WTC11 (cell line): Measurements from ENCODE around the gene FCRL6. TPM values are rescaled to one million over a fixed set of nuclear protein-coding genes. Genes with fewer than 3 reads are reported as not detected.

Source experiments
- ATAC-seq: fragments of 200-7000 bp; cut with Tn5 transposase; 2 replicates; pipeline ENCODE4 v1.10.0; 2021; ENCODE audit warnings: mild to moderate bottlenecking, moderate library complexity
- CTCF ChIA-PET: fragments of 300-600 bp; sonication (Branson Sonifier 250); formaldehyde crosslinking; loops from one replicate; lab custom pipeline; 2021; ENCODE audit warnings: antibody characterized with exemption; lab: Charles Lee
- POLR2A ChIA-PET: fragments of 350-600 bp; sonication (Branson Sonifier 250); formaldehyde crosslinking; loops from one replicate; lab custom pipeline; 2021; ENCODE audit warnings: antibody characterized with exemption; lab: Charles Lee
- DNase-seq: peaks from one replicate; pipeline ENCODE4 v3.0.0; 2021; ENCODE audit warnings: low spot score
- H3K27ac Mint-ChIP-seq: 2 replicates; pipeline ENCODE4 v1.8.0; 2021; ENCODE audit warnings: mixed read lengths
- H3K27me3 Mint-ChIP-seq: 2 replicates; pipeline ENCODE4 v1.8.0; 2021; ENCODE audit warnings: low read depth, mild to moderate bottlenecking, moderate library complexity, mixed read lengths
- H3K36me3 Mint-ChIP-seq: 2 replicates; pipeline ENCODE4 v1.8.0; 2021; ENCODE audit warnings: mixed read lengths
- H3K4me1 Mint-ChIP-seq: 2 replicates; pipeline ENCODE4 v1.8.0; 2022; ENCODE audit warnings: mixed read lengths
- H3K4me3 Mint-ChIP-seq: 2 replicates; pipeline ENCODE4 v1.8.0; 2021; ENCODE audit warnings: mild to moderate bottlenecking, moderate library complexity, mixed read lengths
- H3K9me3 Mint-ChIP-seq: 2 replicates; pipeline ENCODE4 v1.8.0; 2021; ENCODE audit warnings: mixed read lengths
- CBFB ChIP-seq: sonication (generic); formaldehyde crosslinking; IDR thresholded peaks from 2 replicates; pipeline ENCODE4 v1.8.1; 2022; ENCODE audit warnings: mild to moderate bottlenecking, low read depth, missing genetic modification reagents
- KAT7 ChIP-seq: sonication (generic); formaldehyde crosslinking; IDR thresholded peaks from 2 replicates; pipeline ENCODE4 v1.8.1; 2023; ENCODE audit warnings: missing genetic modification reagents, mild to moderate bottlenecking, borderline replicate concordance
- NFYB ChIP-seq: sonication (generic); formaldehyde crosslinking; conservative IDR thresholded peaks from 2 replicates; pipeline ENCODE4 v1.8.0; 2022; ENCODE audit warnings: low read depth, missing genetic modification reagents
- NR1H2 ChIP-seq: sonication (generic); formaldehyde crosslinking; IDR thresholded peaks from 2 replicates; pipeline ENCODE4 v1.9.0; 2021; ENCODE audit warnings: mild to moderate bottlenecking, moderate library complexity, missing genetic modification reagents
- SP1 ChIP-seq: sonication (generic); formaldehyde crosslinking; conservative IDR thresholded peaks from 2 replicates; pipeline ENCODE4 v1.8.1; 2022; ENCODE audit warnings: missing genetic modification reagents
- TEAD1 ChIP-seq: sonication (generic); formaldehyde crosslinking; IDR thresholded peaks from 2 replicates; pipeline ENCODE4 v1.8.0; 2022; ENCODE audit warnings: mild to moderate bottlenecking, missing genetic modification reagents
- total RNA-seq: library from RNA; stranded (reverse); gene quantifications from 3 replicates; pipeline ENCODE4 v1.2.3, GENCODE V29; 2021
- TF ChIP-seq, protein P1 (sequence below): sonication (generic); formaldehyde crosslinking; IDR thresholded peaks from 2 replicates; pipeline ENCODE4 v1.8.0; 2023; ENCODE audit warnings: missing genetic modification reagents, mild to moderate bottlenecking, borderline replicate concordance
- TF ChIP-seq, protein P2 (sequence below): sonication (generic); formaldehyde crosslinking; IDR thresholded peaks from 2 replicates; pipeline ENCODE4 v1.8.0; 2022; ENCODE audit warnings: mild to moderate bottlenecking, missing genetic modification reagents
- TF ChIP-seq, protein P3 (sequence below): sonication (generic); formaldehyde crosslinking; IDR thresholded peaks from 2 replicates; pipeline ENCODE4 v1.8.0; 2022; ENCODE audit warnings: mild to moderate bottlenecking, missing genetic modification reagents
- TF ChIP-seq, protein P4 (sequence below): sonication (generic); formaldehyde crosslinking; IDR thresholded peaks from 2 replicates; pipeline ENCODE4 v1.8.1; 2022; ENCODE audit warnings: mild to moderate bottlenecking, missing genetic modification reagents, moderate library complexity, borderline replicate concordance
- TF ChIP-seq, protein P5 (sequence below): sonication (generic); formaldehyde crosslinking; IDR thresholded peaks from 2 replicates; pipeline ENCODE4 v1.8.1; 2022; ENCODE audit warnings: mild to moderate bottlenecking, moderate library complexity, missing genetic modification reagents

FCRL6 gene
- total RNA-seq, 1 experiment from 2014 or later: not detected

DNA sequence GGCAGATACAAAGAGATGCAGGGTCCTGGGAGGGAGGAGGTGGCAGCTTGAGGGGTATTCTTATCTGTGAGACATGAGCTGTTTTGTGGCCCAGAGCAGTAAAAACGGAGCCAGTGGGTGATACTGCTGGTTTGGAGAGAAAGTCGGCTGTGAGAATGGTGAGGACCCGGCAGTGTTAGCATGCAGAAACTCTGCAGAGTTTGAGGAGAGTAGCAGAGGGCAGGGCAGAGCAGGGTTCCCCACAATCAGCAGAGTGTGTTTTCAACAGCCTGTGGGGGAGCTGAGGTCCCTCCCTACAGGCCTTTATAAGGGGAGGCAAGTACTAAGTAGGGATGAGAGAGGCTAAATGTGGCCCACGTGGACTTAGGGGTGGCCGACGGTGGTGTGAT, 24.9 kb downstream of the FCRL6 start:
- Mint-ChIP-seq H3K4me3 (no peak overlapping the region), H3K27me3 (peaks cover 17% of the 10 kb centered on the region), H3K27ac (no peak overlapping the region), H3K4me1 (peaks cover 12% of the 10 kb centered on the region), H3K36me3 (no peaks in the 10 kb centered on the region), H3K9me3 (no peaks in the 10 kb centered on the region)
- no peak for ATAC-seq
- POLR2A ChIA-PET: no interaction called here
- CTCF ChIA-PET: interaction anchor here (1.1 to 1.8 kb wide), 4 partner anchors 28 to 180 kb away, joined by 4 to 10 read pairs (median 6); no protein-coding TSS in a partner anchor
- TF ChIP-seq, protein P1, sequence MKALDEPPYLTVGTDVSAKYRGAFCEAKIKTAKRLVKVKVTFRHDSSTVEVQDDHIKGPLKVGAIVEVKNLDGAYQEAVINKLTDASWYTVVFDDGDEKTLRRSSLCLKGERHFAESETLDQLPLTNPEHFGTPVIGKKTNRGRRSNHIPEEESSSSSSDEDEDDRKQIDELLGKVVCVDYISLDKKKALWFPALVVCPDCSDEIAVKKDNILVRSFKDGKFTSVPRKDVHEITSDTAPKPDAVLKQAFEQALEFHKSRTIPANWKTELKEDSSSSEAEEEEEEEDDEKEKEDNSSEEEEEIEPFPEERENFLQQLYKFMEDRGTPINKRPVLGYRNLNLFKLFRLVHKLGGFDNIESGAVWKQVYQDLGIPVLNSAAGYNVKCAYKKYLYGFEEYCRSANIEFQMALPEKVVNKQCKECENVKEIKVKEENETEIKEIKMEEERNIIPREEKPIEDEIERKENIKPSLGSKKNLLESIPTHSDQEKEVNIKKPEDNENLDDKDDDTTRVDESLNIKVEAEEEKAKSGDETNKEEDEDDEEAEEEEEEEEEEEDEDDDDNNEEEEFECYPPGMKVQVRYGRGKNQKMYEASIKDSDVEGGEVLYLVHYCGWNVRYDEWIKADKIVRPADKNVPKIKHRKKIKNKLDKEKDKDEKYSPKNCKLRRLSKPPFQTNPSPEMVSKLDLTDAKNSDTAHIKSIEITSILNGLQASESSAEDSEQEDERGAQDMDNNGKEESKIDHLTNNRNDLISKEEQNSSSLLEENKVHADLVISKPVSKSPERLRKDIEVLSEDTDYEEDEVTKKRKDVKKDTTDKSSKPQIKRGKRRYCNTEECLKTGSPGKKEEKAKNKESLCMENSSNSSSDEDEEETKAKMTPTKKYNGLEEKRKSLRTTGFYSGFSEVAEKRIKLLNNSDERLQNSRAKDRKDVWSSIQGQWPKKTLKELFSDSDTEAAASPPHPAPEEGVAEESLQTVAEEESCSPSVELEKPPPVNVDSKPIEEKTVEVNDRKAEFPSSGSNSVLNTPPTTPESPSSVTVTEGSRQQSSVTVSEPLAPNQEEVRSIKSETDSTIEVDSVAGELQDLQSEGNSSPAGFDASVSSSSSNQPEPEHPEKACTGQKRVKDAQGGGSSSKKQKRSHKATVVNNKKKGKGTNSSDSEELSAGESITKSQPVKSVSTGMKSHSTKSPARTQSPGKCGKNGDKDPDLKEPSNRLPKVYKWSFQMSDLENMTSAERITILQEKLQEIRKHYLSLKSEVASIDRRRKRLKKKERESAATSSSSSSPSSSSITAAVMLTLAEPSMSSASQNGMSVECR (CRISPR knock-in tag): no peak
- no peak for DNase-seq

DNA sequence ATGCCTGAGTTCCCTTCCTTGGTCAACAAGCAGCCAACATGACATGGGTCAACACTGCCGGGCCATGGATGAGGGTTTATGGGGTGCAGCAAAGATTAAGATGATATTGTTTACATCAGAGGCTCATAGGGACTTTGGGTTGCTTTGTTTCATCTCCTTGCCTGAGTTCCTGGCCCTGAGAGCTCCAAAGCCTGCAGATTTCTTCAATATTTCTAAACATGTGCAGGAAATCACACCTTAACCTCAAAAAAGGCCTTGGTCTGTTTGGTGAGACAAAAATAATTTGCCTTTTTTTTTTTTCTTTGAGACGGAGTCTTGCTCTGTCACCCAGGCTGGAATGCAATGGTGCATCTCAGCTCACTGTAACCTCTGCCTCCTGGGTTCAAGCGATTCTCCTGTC, 25.4 kb downstream of the FCRL6 start:
- H3K27ac Mint-ChIP-seq: no peak overlapping the region
- no peaks in the 10 kb centered on the region for H3K9me3 Mint-ChIP-seq
- peaks cover 12% of the 10 kb centered on the region for H3K4me1 Mint-ChIP-seq
- DNase-seq (no peak), ATAC-seq (no peak)
- ChIA-PET CTCF (interaction anchor here (1.2 to 1.8 kb wide), 3 partner anchors 29 to 180 kb away, joined by 4 to 10 read pairs (median 7); no protein-coding TSS in a partner anchor), POLR2A (no interaction called here)
- H3K4me3 Mint-ChIP-seq: no peak overlapping the region
- TF ChIP-seq, protein P2, sequence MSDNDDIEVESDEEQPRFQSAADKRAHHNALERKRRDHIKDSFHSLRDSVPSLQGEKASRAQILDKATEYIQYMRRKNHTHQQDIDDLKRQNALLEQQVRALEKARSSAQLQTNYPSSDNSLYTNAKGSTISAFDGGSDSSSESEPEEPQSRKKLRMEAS (CRISPR knock-in tag): no peak
- TF ChIP-seq SP1 (no peak), TEAD1 (CRISPR knock-in tag) (no peak), CBFB (CRISPR knock-in tag) (no peak), KAT7 (no peak)
- H3K36me3 Mint-ChIP-seq: no peaks in the 10 kb centered on the region
- peaks cover 19% of the 10 kb centered on the region for H3K27me3 Mint-ChIP-seq

DNA sequence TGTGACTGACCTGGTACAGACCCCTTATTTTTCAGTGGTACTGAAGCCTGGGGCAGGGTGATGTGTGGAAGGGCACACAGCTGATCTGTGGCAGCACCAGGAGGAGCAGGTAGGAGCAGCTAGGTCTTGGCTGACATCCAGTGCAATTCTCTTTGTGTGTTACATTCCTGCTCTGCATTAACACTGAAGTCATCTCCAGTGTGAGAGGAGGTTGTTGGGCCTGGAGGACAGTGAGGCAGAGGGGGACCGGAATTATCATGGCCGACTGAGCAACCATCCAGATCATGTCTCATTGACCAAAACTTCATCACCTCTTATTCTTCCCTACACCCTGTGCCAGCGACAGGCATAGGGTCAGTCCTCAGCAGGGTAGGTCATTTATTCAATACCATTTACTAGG, 26.0 kb downstream of the FCRL6 start:
- no peaks in the 10 kb centered on the region for H3K36me3 Mint-ChIP-seq
- H3K27ac Mint-ChIP-seq: no peak overlapping the region
- peaks cover 16% of the 10 kb centered on the region for H3K27me3 Mint-ChIP-seq
- TF ChIP-seq, protein P3, sequence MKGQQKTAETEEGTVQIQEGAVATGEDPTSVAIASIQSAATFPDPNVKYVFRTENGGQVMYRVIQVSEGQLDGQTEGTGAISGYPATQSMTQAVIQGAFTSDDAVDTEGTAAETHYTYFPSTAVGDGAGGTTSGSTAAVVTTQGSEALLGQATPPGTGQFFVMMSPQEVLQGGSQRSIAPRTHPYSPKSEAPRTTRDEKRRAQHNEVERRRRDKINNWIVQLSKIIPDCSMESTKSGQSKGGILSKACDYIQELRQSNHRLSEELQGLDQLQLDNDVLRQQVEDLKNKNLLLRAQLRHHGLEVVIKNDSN (CRISPR knock-in tag): no peak
- TF ChIP-seq NFYB (CRISPR knock-in tag) (no peak), NR1H2 (CRISPR knock-in tag) (no peak)
- TF ChIP-seq, protein P4, sequence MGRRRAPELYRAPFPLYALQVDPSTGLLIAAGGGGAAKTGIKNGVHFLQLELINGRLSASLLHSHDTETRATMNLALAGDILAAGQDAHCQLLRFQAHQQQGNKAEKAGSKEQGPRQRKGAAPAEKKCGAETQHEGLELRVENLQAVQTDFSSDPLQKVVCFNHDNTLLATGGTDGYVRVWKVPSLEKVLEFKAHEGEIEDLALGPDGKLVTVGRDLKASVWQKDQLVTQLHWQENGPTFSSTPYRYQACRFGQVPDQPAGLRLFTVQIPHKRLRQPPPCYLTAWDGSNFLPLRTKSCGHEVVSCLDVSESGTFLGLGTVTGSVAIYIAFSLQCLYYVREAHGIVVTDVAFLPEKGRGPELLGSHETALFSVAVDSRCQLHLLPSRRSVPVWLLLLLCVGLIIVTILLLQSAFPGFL (CRISPR knock-in tag): no peak
- TF ChIP-seq, protein P5, sequence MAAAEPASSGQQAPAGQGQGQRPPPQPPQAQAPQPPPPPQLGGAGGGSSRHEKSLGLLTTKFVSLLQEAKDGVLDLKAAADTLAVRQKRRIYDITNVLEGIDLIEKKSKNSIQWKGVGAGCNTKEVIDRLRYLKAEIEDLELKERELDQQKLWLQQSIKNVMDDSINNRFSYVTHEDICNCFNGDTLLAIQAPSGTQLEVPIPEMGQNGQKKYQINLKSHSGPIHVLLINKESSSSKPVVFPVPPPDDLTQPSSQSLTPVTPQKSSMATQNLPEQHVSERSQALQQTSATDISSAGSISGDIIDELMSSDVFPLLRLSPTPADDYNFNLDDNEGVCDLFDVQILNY (CRISPR knock-in tag): no peak
- H3K4me3 Mint-ChIP-seq: no peak overlapping the region
- no peaks in the 10 kb centered on the region for H3K9me3 Mint-ChIP-seq
- ChIA-PET CTCF (interaction anchor here (1.4 to 6.0 kb wide), 10 partner anchors 13 to 268 kb away, joined by 3 to 41 read pairs (median 10); partner anchors contain the start of gene DUSP23), POLR2A (no interaction called here)
- ATAC-seq (no peak), DNase-seq (no peak)
- peaks cover 10% of the 10 kb centered on the region for H3K4me1 Mint-ChIP-seq
